Measurements from ENCODE around the gene ZNF425. TPM values are rescaled to one million over a fixed set of nuclear protein-coding genes. Genes with fewer than 3 reads are reported as not detected.
"Not testable (repeated sequence)": the region's sequence is repeated elsewhere in the genome, so short reads cannot be mapped to it uniquely, and the experiment has no call there.

ZNF425 gene, protein sequence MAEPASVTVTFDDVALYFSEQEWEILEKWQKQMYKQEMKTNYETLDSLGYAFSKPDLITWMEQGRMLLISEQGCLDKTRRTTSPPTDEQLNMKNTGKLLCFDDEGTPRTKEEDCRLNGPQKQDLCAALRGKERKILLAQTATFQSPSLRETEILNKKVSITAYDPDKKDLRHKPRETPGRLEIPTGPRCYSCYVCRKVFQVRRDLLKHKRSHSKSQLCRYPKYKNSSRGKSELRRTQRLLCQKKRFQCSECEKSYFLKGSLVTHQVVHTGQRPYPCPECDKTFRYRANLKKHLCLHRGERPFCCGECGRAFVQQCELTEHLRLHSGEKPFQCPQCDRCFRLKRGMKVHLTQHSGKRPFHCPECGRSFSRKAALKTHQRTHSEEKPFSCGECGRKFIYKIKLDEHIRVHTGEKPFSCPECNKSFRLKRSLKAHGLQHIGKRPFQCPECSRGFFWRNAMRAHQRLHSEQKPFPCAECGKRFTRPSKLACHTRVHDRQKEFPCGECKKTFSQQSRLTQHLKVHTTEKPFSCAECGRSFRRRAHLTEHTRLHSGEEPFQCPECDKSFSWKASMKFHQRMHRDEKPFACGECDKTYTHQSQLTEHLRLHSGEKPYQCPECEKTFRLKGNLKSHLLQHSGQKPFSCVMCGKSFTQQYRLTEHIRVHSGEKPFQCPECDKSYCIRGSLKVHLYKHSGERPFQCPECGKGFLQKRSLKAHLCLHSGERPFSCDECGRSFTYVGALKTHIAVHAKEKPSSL
- polyA plus RNA-seq (2014; cell fraction: cytosol; rRNA removed), result 2.9 and 3.3 TPM in 2 replicates
- polyA plus RNA-seq (2014; cell fraction: nucleus; rRNA removed), result 0.83 and 1.5 TPM in 2 replicates

DNA sequence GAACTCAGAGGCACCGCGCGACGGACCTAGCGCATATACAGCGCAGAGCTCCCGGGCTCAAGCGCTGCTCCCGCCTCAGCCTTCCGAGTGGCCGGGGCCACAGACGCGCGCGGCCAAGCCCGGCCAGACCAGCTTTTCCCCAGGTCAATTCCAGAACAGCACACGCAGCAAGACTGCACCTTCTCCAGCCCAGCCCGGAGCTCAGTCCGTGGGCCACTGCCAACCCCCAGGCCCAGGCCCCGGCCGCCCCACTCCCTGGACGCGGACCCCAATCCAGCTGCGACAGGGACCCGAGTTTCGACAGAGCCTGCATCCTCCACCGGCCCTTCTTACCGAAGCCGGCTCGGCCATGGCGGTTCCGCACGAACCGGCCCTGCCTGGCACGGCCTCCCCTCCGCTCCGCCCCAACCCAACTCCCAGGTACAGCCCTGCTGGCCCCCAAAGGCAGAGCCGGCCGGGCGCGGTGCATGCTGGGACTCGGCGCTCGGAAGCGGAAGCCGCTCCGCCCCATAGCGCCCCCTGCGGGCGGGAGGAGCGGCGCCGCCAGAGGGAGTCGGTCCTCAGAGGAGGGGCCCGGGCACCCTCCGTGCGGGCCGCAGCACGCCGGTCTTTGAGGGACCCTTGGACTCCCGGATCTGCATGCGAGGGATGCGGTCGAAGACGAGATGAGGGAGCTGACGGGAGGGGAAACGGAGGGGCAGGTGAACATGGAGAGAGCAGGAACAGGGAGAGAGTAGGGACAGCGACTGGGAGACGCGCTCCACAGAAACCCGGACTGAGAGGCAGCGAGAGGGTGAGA is at the start of gene ZNF425:
TSS of gene ZNF425 (minus strand) at position 462 of the 799 bp plus-strand sequence. CDS start at position 351, 111 bp downstream.
- DNase-seq (ENCODE audit: low spot score), result peak; percentile 91

DNA sequence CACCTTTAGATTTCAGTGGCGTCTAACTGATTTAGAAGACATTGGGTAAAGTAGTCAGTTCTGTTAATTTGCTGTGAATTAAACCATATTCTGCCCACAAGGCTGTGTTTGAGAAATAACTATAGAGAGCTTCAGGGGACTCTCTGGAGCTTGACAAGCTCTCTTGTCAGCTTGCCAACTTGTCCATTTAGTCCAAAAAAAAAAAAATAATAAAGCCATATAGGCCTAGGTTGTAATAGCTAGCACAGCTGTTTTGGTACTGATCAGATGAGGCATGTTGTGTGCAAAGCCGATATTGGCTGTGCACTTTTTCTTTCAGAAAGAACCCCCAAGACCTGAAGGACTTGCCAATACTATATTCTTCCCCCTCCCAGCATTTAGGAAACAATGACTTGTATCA is 49.0 kb upstream of the ZNF425 start:
- DNase-seq (ENCODE audit: low spot score), result no peak

DNA sequence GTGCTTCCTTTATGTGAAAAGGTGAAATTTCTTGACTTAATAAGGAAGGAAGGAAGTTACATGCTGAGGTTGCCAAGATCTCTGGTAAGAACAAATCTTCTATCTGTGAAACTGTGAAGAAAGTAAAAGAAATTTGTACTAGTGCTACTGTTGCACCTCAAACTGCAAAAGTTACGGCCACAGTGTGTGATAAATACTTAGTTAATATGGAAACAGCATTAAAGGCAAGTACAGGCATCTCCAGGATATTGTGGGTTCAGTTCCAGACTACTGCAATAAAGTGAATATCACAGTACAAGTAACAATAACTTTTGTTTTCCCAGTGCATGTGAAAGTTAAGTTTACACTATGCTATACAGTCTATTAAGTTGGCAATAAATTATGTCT is 46.4 kb upstream of the ZNF425 start:
- DNase-seq (ENCODE audit: low spot score), result no peak

DNA sequence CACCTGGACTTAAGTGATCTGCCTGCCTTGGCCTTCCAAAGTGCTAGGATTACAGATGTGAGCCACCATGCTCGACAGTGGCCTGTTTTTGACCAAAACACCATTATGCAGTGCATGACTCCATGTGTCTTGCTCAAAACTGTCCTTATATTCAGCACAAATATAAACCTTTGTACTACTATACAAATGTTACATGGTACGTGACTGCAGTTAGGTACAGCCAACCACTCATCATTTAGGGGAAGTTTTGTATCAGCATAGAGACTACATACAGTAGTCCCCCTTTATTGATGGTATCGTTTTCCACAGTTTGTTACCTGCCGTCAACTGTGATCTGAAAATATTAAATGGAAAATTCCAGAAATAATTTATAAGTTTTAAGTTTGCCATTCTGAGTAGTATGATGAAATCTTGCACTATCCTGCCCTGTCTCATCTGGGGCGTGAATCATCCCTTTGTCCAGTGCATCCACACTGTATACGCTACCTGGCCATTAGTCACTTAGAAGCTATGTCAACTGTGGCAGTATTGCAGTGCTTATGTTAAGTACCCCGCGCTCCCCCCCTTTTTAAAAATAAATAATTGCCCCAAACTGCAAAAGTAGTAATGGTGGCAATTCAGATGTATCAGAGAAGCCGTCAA is 45.9 kb upstream of the ZNF425 start:
- no peak for DNase-seq (ENCODE audit: low spot score)

DNA sequence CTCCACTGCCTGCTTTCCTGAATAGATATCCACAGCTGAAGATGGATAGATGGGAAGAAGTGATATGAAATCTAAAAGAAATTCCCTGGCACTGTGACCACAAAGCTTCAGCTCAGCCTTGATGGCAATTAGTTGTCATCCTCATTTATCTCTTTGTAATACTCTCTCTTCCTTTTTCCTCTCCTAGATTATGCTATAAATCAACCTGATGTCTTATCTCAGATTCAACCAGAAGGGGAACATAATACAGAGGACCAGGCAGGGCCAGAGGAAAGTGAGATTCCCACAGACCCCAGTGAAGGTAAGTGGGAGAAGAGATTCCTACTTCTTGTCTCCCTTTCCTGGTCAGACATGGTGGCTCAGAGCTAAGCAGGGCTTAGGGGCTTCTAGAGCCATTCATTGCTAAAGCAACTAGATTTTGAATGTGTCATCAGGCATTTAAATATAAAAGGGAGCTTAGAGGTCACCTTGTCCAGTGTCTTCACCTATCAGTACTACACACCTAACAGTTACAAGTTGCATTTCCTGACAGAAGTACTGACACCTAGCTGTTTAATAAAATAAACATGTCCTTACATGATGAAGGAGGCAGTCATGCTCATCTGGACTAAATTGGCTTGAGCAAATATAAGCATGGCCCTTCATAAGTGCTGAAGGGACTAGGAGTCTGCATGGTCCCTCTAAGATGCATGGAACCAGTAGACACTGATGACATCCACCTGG is 40.7 kb upstream of the ZNF425 start:
- DNase-seq (ENCODE audit: low spot score), result no peak

DNA sequence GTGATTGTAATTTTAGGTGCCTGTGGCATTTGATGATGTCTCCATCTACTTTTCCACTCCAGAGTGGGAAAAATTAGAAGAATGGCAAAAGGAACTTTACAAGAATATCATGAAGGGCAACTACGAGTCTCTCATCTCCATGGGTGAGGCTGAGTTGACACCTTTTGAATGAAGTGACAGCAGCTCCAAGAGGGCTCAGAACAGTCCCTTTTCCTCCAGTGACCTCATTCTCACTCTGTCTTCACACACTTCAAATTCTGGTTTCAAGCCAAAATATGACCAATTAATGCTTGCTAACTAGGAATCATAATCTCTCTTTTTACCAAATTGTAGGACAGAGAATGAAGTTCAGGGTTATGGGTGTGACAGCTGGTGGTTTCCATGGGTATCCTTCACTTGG is 40.0 kb upstream of the ZNF425 start:
- DNase-seq (ENCODE audit: low spot score), result no peak

DNA sequence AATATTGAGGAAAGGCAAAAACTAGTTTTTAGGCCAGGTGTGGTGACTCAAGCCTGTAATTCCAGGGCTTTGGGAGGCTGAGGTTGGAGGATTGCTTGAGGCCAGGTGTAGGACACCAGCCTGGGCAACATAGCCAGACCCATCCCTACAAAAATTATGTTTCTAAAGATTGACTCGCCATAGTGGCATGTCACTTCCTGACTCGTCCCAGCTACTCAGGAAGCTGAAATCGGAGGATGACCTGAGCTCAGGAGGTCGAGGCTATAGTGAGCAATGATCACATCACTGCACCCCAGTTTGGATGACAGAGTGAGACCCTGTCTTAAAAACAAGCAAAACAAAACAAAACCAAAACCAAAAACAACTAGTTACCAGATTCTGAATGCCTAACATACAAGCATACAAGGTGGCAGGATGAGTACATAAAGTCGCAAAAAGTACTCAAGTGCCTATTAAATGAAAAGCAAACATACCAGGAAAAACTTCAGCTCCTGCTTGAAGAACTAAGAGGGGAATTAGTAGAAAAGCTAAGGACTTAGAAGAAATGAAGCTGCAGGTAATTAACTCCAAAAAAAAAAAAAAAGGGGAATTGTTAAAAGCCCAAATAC is 35.2 kb upstream of the ZNF425 start:
- DNase-seq (ENCODE audit: low spot score), result no peak

DNA sequence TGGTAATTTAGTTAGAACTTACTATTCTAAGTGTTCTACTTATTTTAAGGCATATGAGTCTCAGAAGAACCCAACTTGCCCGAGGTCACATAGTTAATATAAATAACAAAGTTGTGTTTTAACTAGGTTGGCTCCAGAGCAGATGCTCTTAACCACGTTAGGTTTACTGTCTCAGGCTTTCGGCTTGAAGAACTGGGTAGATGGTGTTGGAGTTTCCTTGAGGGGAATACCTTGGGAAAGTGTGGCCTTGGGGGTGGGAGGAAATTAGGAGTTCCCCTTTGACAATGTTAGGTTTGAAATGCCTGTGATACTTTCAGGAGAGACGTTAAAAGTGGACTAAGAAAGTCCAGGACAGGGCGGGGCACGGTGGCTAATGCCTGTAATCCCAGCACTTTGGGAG is 30.8 kb upstream of the ZNF425 start:
- DNase-seq (ENCODE audit: low spot score), result no peak

DNA sequence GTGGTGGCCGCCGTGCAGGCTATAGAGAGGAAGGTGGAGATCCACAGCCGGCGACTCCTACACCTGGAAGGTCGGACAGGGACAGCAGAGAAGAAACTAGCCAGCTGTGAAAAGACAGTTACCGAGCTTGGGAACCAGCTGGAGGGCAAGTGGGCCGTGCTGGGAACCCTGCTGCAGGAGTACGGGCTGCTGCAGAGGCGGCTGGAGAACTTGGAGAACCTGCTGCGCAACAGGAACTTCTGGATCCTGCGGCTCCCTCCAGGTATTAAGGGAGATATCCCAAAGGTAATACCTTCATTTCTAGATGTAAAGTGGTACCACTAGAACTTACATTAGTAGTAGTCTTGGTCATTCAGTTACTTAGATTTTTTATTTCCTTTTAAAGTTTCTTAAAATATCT is 27.9 kb upstream of the ZNF425 start:
- no peak for DNase-seq (ENCODE audit: low spot score)

DNA sequence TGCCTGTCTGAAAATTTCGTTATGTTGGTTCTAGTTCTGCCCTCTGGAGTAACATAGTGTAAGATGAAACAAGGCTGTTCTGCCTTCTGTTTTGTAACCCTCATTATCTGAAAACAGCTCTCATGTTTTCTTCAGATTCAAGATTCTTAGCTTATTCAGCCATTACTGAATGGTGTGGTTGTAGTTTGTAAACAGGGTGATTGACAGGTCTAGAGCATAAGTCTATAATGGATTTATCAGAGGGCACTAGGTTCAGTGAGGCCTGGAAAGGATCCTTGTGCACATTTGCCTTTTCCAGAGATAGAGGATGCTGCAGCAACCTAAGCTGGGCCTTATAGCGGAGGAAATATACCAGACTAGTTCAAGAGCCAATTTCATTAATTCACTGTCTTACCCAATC is 27.2 kb upstream of the ZNF425 start:
- no peak for DNase-seq (ENCODE audit: low spot score)

DNA sequence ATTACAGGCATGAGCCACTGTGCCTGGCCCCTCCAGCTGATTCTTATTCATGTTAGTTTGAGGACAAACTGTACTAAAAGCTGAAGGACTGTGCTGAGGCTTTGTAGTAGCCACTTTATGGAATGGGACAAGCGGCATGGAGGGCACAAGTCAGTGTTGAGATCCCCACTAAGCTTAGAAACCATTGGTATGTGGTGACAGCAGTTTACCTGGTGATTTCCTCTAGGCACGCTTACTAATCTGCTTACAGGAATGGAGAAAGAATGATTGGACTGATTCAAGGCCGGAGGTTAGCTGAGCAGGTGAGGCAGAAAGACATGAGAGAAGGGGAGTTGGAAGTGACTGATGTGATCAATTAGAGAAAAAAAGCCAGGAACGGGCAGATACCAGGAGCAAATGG is 24.9 kb upstream of the ZNF425 start:
- DNase-seq (ENCODE audit: low spot score), result no peak

DNA sequence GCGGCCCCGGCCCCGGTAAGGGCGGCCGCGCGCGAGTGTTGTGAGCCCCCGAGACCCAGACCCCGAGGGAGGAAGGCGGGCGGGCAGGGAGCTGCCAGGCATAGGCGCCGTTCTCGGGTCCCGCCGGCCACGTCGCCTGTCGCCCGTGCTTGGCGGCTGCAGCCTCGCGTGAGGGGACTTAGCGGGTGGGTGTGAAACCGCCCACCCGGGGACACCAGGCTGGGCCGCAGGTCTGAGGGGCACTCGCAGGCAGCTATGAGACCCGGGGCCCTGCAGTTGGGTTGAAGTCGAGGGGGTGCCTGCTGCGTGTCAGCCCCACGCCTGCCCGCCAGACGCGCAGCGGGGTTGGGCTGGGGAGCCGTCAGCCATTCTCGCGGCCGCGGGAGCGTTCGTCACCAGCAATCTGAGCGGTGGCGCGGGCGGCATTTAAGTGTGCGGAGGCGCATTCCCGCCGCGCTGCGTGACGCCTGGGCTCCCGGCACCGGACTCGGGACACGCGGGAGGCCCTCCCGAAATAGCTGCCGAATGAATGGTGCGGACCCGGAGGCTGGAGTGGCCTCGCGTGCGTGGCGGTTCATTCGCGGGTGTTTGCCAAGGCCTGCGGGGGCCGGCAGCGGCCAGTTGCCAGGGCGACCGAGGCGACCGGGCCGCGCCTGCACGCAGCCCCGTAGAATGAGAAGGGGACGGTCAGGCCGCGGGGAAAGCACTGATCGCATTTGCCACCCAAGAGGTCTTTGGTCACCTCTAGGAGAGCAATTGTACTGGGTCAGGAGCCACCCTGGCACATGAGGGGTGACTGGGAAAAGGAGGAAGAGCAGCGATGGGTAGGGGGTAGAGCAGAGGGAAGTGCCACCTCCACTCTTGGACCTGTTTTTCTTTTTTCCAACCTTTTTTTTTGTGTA is 21.9 kb upstream of the ZNF425 start:
- peak; percentile 44 for DNase-seq (ENCODE audit: low spot score)

DNA sequence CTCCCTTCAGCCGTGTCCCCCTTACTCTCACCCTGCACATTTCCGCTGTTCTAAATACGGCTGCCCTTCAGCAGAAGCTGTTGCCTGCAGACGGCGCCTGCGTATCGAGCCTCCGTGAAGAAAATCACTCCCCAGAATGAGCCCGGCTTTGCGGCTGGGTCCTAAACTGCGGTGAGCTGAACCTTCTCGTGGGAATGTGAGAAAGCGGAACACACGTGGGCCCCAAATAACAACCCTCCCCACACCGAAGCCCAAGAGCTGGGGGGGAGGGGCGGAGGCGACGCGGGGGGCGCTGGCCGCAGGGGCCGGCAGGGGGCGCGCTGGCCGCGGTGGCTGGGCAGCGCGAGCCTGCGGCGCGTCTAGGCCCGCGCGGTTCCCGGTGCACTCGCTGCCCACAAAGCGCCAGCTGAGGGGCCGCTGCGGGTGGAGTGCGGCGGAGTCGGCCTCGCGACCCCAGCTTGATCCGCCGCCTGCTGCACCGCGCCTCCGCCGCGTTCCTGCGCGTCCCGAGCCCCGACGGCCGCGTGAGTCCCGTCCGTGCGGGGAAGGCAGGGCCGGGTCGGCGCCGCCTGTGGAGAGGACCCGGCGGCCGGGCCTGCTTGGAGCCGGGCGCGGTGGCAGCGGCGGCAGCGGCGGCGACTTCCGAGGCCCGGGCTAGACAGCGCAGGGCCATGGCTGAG is 21.1 kb upstream of the ZNF425 start, which contains the start of gene ZNF398:
TSS of gene ZNF398 (plus strand) at position 382 of the 680 bp plus-strand sequence. CDS start at position 672, 290 bp downstream.
- peak; percentile 77 for DNase-seq (ENCODE audit: low spot score)

DNA sequence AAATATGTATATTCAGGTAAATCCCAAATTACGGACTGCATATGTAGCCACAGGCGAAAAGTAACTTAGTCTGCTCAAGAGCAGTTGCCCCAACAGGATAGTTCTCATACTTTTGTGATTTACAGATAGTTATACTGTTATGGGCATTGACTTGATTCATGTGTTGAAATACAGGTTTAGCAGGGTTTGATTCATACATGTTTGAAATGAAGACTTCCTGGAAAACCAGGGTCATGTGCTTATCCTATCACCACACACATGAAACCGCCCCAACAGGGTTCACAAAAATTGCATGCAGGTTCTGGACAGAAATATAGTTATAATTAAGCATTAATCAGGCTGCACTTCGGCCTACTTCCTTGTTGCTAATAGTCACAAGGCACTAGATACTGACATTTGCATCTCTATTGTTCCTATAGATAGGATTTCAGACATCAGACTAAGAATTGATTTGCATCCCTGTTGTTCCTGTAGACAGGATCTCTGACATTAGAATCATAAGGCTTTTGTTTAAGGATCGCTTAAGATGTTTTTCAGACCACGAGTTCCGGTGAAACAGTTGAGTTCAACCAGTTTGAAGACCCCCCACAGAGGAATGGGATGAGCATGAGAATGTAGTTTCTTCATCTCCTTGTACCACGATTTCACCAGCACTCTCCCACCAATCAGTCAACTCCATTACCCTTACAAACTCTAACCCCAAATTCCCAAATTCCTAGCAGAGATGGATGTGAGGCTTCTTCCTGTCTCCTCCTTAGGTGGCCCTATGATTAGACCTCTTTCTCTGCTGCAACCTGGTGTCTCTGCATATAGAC is 19.1 kb upstream of the ZNF425 start:
- no peak for DNase-seq (ENCODE audit: low spot score)

DNA sequence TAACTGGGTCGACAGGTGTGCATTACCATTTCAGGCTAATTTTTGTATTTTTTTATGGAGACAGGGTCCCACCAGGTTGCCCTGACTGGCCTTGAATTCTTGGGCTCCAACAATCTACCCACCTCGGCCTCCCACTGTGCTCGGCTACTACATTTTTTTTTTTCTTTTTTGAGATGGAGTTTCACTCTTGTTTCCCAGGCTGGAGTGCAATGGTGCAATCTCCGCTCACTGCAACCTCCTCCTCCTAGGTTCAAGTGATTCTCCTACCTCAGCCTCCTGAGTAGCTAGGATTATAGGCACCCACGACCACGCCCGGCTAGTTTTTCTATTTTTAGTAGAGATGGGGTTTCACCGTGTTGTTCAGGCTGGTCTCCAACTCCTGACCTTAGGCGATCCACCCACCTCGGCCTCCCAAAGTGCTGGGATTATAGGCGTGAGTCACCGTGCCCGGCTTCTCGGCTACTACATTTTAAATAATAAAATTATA is 18.4 kb upstream of the ZNF425 start:
- DNase-seq (ENCODE audit: low spot score), result not testable (repeated sequence)

DNA sequence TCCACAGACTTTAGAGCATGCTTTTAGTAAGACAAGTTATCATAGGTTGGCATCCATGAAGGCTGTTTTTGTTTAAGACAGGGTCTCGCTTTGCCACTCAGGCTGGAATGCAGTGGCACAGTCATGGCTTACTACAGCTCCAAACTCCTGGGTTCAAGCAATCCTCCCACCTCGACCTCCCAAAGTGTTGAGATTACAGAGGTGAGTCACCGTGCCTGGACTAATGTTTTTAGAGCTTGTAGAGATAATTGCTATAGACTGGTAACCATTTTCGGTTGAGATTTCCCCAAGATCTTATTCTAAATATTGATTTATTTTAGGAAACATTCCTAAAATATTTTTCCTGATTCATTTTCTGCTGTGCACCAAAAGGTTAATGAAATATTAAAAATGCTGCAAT is 15.8 kb upstream of the ZNF425 start:
- DNase-seq (ENCODE audit: low spot score), result no peak

DNA sequence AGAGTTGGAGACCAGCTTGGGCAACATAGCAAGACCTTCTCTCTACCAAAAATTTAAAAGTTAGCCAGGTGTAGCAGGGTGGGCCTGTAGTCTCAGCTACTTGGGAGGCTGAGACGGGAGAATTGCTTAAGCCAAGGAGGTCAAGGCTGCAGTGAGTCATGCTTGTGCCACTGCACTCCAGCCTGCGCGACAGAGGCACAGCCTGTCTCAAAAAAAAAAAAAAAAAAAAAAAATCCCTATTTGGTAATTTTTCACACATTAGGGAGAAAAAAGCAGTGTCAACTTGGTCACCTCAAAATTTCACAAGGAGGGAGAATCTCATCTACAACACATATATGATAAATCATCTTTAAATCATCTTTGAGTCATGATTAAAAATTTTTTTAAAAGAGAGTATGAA is 14.7 kb upstream of the ZNF425 start:
- DNase-seq (ENCODE audit: low spot score), result no peak

DNA sequence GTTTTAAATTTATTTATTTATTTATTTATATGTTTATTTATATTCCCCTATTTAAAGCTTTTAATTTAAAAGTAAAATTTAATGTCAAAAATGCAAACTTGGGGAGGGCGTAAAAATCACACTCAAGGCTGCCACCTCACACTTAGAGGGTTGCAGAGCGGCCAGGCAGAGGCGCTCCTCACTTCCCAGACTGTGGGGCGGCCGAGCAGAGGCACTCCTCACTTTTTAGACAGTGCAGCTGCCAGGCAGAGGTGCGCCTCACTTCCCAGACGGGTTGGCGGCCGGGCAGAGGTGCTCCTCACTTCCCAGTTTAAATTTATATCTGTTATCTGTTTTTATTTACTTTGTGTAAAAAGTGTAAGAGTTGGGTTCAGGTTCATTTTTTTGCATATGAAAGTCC is 10.0 kb upstream of the ZNF425 start:
- DNase-seq (ENCODE audit: low spot score), result no peak

All from SK-N-DZ (cell line).